ENCODE data around the gene NR1D1. TPM values are rescaled to one million over a fixed set of nuclear protein-coding genes. Genes with fewer than 3 reads are reported as not detected.
A peak's percentile ranks its signal among the peaks of the same experiment; 100 is the strongest.

The NR1D1 gene
- total and polyA plus RNA-seq, 2 of the 8 experiments (the other 6 are each of a cell fraction or from before 2014, with no cell fraction given): 1.5 to 4.6 TPM

GRCh38 chr17:40112718-40113109 is 12.3 kb upstream of the NR1D1 start:
- H3K4ac ChIP-seq (replicated peaks; ENCODE audit: insufficient read length, low read depth, low read length): no peak overlapping the region
- 87% methylated on average over 4 of the region's 4 CpGs; no CpG with 5 or more reads in 1 of the 2 experiments for WGBS, 2 experiments (ENCODE audit: extremely low coverage in 1 of 2, insufficient coverage in 1 of 2, insufficient read length in 1 of 2, insufficient replicate concordance in 2 of 2, low coverage in 1 of 2, low lambda C conversion rate in 2 of 2, missing lambda C conversion rate in 1 of 2)
- POLR2A ChIA-PET (ENCODE audit: partially characterized antibody): interaction anchor here (0.8 to 16.7 kb wide), 21 partner anchors 11 to 424 kb away, joined by 3 to 399 read pairs (median 5); partner anchors contain the start of genes CASC3, CSF3, MED24 and MSL1
- no peak for DNase-seq (ENCODE audit: low read depth in 1 of 2, low spot score in 2 of 2)
- H2BK12ac ChIP-seq (ENCODE audit: low read depth, low read length): peak overlapping the region; percentile 83
- peaks cover 0 to 4% (median 3%) of the 10 kb centered on the region in 4 experiments; a peak in 5 of 7 replicates for H3K27me3 ChIP-seq (replicated peaks in 1 of 4; ENCODE audit: control insufficient read depth in 3 of 4, extremely low read depth in 1 of 4, insufficient read depth in 3 of 4, low read length in 3 of 4)
- no peak overlapping the region for H2BK20ac ChIP-seq (ENCODE audit: low read length)
- H4K5ac ChIP-seq (ENCODE audit: insufficient read length, low read depth, low read length): no peak overlapping the region
- H3K79me1 ChIP-seq (ENCODE audit: low read depth, low read length): no peaks in the 10 kb centered on the region
- no peaks in the 10 kb centered on the region for H4K20me1 ChIP-seq (replicated peaks in 1 of 2; ENCODE audit: control insufficient read depth in 1 of 2, insufficient read depth in 2 of 2, low read length in 2 of 2)
- peaks cover 29 to 37% (median 32%) of the 10 kb centered on the region in 4 experiments for H3K4me1 ChIP-seq (replicated peaks in 1 of 4; ENCODE audit: control insufficient read depth in 3 of 4, insufficient read depth in 4 of 4, low read length in 3 of 4)
- no peak overlapping the region for H3K4me3 ChIP-seq (ENCODE audit: extremely low read depth in 1 of 4, insufficient read depth in 2 of 4, low read depth in 3 of 4, low read length in 4 of 4)
- H3K23ac ChIP-seq (ENCODE audit: insufficient read length): no peak overlapping the region
- H3K9ac ChIP-seq (replicated peaks in 1 of 4; ENCODE audit: extremely low read depth in 1 of 4, low read depth in 3 of 4, low read length in 3 of 4): no peak overlapping the region
- H3K9me3 ChIP-seq (ENCODE audit: insufficient read depth in 2 of 2, low read depth in 1 of 2, low read length in 1 of 2): no peaks in the 10 kb centered on the region
- no peak for TF ChIP-seq TCF12 (IDR thresholded peaks at IDR 0.05; ENCODE audit: low read depth, low read length)
- TF ChIP-seq POU5F1 (IDR thresholded peaks at IDR 0.05; ENCODE audit: low read depth, low read length): no peak
- no peak for TF ChIP-seq CHD1 (IDR thresholded peaks at IDR 0.05; ENCODE audit: low read depth, low read length)
- no peak for TF ChIP-seq SRF (IDR thresholded peaks at IDR 0.05; ENCODE audit: low read depth, low read length)
- CTCF ChIA-PET (ENCODE audit: partially characterized antibody): interaction anchor here (0.9 to 8.9 kb wide), 33 partner anchors 7 to 1084 kb away, joined by 3 to 135 read pairs (median 10); partner anchors contain the start of genes CASC3, CSF3, MED24 and MSL1
- H2AFZ ChIP-seq (ENCODE audit: low read length): no peak overlapping the region
- H2AK5ac ChIP-seq (ENCODE audit: low read depth, low read length): no peak overlapping the region
- H3K27ac ChIP-seq (ENCODE audit: low read depth, low read length): no peak overlapping the region
- H3K23me2 ChIP-seq (ENCODE audit: low read depth, low read length): no peaks in the 10 kb centered on the region
- H3K56ac ChIP-seq (replicated peaks; ENCODE audit: insufficient read length, low read depth, low read length): no peak overlapping the region
- peak overlapping the region in 1 of 2 experiments; percentile 32; a peak in 2 of 4 replicates for H3K4me2 ChIP-seq (ENCODE audit: insufficient read depth in 1 of 2, low read depth in 2 of 2, low read length in 2 of 2)
- peak overlapping the region; percentile 4; the same call in 1 of the 2 replicates for H2BK5ac ChIP-seq (ENCODE audit: low read depth, low read length)
- peak overlapping the region; percentile 84 for H4K91ac ChIP-seq (replicated peaks; ENCODE audit: insufficient read length, low read length)
- H2BK15ac ChIP-seq (ENCODE audit: low read length): no peak overlapping the region
- no peak overlapping the region for H3K14ac ChIP-seq (ENCODE audit: insufficient read length)
- no peak overlapping the region for H2BK120ac ChIP-seq (replicated peaks; ENCODE audit: low read depth, low read length)
- no peaks in the 10 kb centered on the region for H3K36me3 ChIP-seq (ENCODE audit: control insufficient read depth in 2 of 4, insufficient read depth in 4 of 4, low read length in 3 of 4)
- no peak overlapping the region for H4K8ac ChIP-seq (ENCODE audit: extremely low read depth, insufficient read depth, low read length)
- H3K18ac ChIP-seq (ENCODE audit: extremely low read depth, low read length): no peak overlapping the region
- FAIRE-seq: no peak
- H3K79me2 ChIP-seq (ENCODE audit: control insufficient read depth in 1 of 2, insufficient read depth in 2 of 2, low read length in 2 of 2): no peaks in the 10 kb centered on the region

All from H1 (cell line).